Stimulated activated CD4-positive, alpha-beta T cell treated with anti-CD3 and anti-CD28 coated beads, Interleukin-15, amount 100 ng/mL, for 48 hours (primary cell): Measurements from ENCODE around the gene PCSK7.

Source experiments
- DNase-seq, 2 donors: peaks; one replicate each; pipeline ENCODE4 v3.0.0-alpha.2; 2020; ENCODE audit warnings: low read depth in 2 of 2

Gene PCSK7

GRCh38 chr11:117199053-117199915 is 32.6 kb downstream of the PCSK7 start, which contains the start of gene TAGLN:
Gene TAGLN, plus strand, starts transcription at chr11:117199370. Its CDS starts 3,644 bp downstream, at chr11:117203014.
- DNase-seq, result no peak

GRCh38 chr11:117198613-117199012 is 33.3 kb downstream of the PCSK7 start:
- DNase-seq, result no peak

- DNase-seq, result no peak
Measured at GRCh38 chr11:117197516-117198456, 34.1 kb downstream of the PCSK7 start.

GRCh38 chr11:117197006-117197405 is 34.9 kb downstream of the PCSK7 start:
- DNase-seq, result no peak

GRCh38 chr11:117195761-117196160 is 36.1 kb downstream of the PCSK7 start:
- no peak for DNase-seq

- DNase-seq, result no peak
Measured at GRCh38 chr11:117195258-117195657, 36.6 kb downstream of the PCSK7 start.

- DNase-seq, result no peak
Measured at GRCh38 chr11:117194267-117194666, 37.6 kb downstream of the PCSK7 start.

GRCh38 chr11:117193130-117194020 is 38.5 kb downstream of the PCSK7 start:
- DNase-seq, result no peak

GRCh38 chr11:117192401-117192875 is 39.4 kb downstream of the PCSK7 start:
- DNase-seq, result no peak

- no peak for DNase-seq
Measured at GRCh38 chr11:117191680-117192400, 40.0 kb downstream of the PCSK7 start.

GRCh38 chr11:117189941-117190544 is 41.8 kb downstream of the PCSK7 start:
- DNase-seq, result no peak

GRCh38 chr11:117189191-117189940 is 42.5 kb downstream of the PCSK7 start:
- DNase-seq, result no peak

- no peak for DNase-seq
Measured at GRCh38 chr11:117188620-117189081, 43.2 kb downstream of the PCSK7 start.

GRCh38 chr11:117187799-117188481 is 43.9 kb downstream of the PCSK7 start:
- DNase-seq, result no peak

GRCh38 chr11:117187428-117187798 is 44.5 kb downstream of the PCSK7 start:
- no peak for DNase-seq

- DNase-seq, result no peak
Measured at GRCh38 chr11:117187007-117187406, 44.9 kb downstream of the PCSK7 start.

GRCh38 chr11:117186431-117186761 is 45.5 kb downstream of the PCSK7 start:
- no peak for DNase-seq

- no peak for DNase-seq
Measured at GRCh38 chr11:117185736-117186430, 46.0 kb downstream of the PCSK7 start.
